Middle frontal gyrus (tissue), 1 donor: ENCODE results near the gene PRKAG1.
"Not testable (repeated sequence)": the region's sequence is repeated elsewhere in the genome, so short reads cannot be mapped to it uniquely, and the experiment has no call there.

ENCODE experiments used
- DNase-seq: peaks from one replicate; pipeline ENCODE4 v3.0.0-alpha.2; 2015; ENCODE audit warnings: low spot score; ENCODE audit errors: extremely low spot score

PRKAG1 gene

GRCh38 chr12:49018261-49019119, at the start of gene PRKAG1:
Gene PRKAG1 (minus strand): TSS chr12:49018776. CDS start chr12:49018740, 36 bp downstream.
- peak; percentile 90 for DNase-seq

GRCh38 chr12:49066120-49066519, 47.5 kb upstream of the PRKAG1 start:
- no peak for DNase-seq

- DNase-seq: no peak
Observed at GRCh38 chr12:49064767-49065152, 46.2 kb upstream of the PRKAG1 start.

- DNase-seq: not testable (repeated sequence)
Observed at GRCh38 chr12:49061916-49062315, 43.3 kb upstream of the PRKAG1 start.

GRCh38 chr12:49061157-49061650, 42.6 kb upstream of the PRKAG1 start:
- DNase-seq: no peak

GRCh38 chr12:49060237-49061156, 41.9 kb upstream of the PRKAG1 start, which contains the start of gene KMT2D:
Gene KMT2D (minus strand): TSS chr12:49060794. CDS start chr12:49055324, 5,470 bp downstream.
- DNase-seq: peak; percentile 84

GRCh38 chr12:49059299-49060171, 41.0 kb upstream of the PRKAG1 start:
- no peak for DNase-seq

GRCh38 chr12:49059045-49059298, 40.4 kb upstream of the PRKAG1 start:
- DNase-seq: no peak

- no peak for DNase-seq
Observed at GRCh38 chr12:49058366-49059044, 39.9 kb upstream of the PRKAG1 start.

GRCh38 chr12:49057888-49058287, 39.3 kb upstream of the PRKAG1 start:
- no peak for DNase-seq

- DNase-seq: no peak
Observed at GRCh38 chr12:49055978-49056754, 37.6 kb upstream of the PRKAG1 start.

- no peak for DNase-seq
Observed at GRCh38 chr12:49055092-49055491, 36.5 kb upstream of the PRKAG1 start.

GRCh38 chr12:49054524-49054923, 35.9 kb upstream of the PRKAG1 start:
- DNase-seq: no peak

GRCh38 chr12:49054096-49054495, 35.5 kb upstream of the PRKAG1 start:
- DNase-seq: no peak

- DNase-seq: no peak
Observed at GRCh38 chr12:49052451-49053208, 34.1 kb upstream of the PRKAG1 start.

GRCh38 chr12:49051777-49052438, 33.3 kb upstream of the PRKAG1 start:
- DNase-seq: no peak

GRCh38 chr12:49051373-49051764, 32.8 kb upstream of the PRKAG1 start:
- no peak for DNase-seq
